Measurements from ENCODE around the gene PPAT.
"Not testable (repeated sequence)": the region's sequence is repeated elsewhere in the genome, so short reads cannot be mapped to it uniquely, and the experiment has no call there.

Gene PPAT

GRCh38 chr4:56372774-56373173 is 62.6 kb downstream of the PPAT start:
- DNase-seq = no peak

DNA sequence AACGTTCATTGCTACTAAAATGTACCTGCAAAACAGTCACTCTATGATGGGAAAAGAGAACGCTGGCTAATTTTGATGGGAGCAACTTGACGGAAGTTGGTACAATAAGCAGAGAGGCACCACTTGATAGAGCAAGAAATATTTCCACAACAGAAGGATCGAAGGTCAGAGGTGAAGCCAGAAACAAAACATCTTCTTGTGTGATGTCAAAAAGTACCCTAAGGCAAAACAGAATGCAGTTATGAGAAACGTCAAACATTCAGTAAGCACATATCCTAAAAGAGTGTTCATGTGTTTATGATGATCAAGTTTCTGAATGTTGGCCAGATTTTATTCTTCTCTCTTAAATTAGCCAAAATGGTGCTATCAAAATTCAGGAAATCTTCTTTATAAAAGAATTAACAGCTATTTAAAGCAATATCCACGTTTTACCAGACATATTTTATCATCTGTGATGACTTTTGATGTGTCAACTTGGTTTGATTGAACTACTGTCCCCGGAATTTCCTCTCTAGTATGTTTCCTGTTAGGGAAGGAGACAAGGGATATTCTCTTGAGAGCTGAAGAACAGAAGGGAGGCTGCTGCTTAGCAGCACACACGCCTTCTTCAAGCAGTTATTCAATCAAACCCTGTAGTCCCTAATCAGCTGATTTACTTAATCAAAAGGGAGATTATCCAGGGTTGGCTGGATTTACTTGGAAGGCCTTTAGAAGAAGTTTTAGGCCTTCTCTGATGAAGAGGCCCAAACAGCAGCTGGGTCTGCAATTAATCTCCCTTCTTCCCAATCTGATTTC is 63.8 kb downstream of the PPAT start:
- no peak for DNase-seq

GRCh38 chr4:56370377-56370776 is 65.0 kb downstream of the PPAT start:
- no peak for DNase-seq

- not testable (repeated sequence) for DNase-seq
Measured at GRCh38 chr4:56362981-56363380, 72.4 kb downstream of the PPAT start.

GRCh38 chr4:56360071-56360470 is 75.3 kb downstream of the PPAT start:
- no peak for DNase-seq

DNA sequence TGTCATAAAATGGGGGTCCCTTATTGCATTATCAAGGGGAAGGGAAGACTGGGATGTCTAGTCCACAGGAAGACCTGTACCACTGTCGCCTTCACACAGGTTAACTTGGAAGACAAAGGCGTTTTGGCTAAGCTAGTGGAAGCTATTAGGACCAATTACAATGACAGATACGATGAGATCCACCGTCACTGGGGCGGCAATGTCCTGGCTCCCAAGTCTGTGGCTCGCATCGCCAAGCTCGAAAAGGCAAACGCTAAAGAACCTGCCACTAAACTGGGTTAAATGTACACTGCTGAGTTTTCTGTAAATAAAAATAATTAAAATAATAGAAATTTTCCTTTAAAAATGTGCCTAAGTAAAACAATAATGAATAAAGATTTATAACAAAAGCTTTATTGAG is 78.8 kb downstream of the PPAT start:
- DNase-seq = no peak

- DNase-seq = no peak
Measured at GRCh38 chr4:56348576-56348975, 86.8 kb downstream of the PPAT start.

DNA sequence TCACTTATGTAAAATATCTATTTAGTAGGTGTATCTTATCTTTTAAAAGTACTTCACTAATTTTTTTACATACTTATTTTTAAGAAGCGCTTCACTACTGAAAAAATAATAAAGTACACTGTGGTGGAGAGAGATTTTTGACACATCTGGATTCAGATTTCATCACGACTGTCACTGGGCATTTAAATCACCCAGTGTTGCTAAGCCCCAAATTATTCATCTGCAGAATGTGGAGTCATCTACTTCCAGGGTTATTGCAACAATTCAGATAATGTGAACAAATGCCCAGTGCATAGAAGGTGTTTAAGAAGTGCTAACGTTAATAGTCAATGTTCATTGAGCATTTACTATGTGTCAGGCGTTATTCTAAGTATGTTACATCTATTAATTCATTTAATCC is 90.0 kb downstream of the PPAT start:
- no peak for DNase-seq

Measured in NCI-H1092 (cell line).